ENCODE results near the gene ACO1.

DNA sequence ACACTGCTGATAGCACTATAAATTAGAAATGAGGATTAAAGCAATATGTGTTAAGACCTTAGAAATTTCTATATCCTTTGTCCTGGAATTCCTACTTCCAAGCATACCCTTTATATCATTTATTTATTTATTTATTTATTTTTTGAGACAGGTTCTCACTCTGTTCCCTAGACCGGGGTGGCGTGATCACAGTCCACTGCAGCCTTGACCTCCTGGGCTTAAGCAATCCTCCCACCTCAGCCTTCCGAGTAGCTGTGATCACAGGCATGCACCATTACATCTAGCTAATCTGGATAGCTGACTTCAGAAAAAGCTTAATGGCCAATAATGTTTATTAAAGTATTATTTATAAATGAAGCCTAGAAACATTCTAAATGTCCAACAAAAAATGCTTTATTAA is 27.3 kb downstream of the ACO1 start:
- TF ChIP-seq, protein P1, sequence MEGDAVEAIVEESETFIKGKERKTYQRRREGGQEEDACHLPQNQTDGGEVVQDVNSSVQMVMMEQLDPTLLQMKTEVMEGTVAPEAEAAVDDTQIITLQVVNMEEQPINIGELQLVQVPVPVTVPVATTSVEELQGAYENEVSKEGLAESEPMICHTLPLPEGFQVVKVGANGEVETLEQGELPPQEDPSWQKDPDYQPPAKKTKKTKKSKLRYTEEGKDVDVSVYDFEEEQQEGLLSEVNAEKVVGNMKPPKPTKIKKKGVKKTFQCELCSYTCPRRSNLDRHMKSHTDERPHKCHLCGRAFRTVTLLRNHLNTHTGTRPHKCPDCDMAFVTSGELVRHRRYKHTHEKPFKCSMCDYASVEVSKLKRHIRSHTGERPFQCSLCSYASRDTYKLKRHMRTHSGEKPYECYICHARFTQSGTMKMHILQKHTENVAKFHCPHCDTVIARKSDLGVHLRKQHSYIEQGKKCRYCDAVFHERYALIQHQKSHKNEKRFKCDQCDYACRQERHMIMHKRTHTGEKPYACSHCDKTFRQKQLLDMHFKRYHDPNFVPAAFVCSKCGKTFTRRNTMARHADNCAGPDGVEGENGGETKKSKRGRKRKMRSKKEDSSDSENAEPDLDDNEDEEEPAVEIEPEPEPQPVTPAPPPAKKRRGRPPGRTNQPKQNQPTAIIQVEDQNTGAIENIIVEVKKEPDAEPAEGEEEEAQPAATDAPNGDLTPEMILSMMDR (conservative IDR thresholded peaks at IDR 0.05; ENCODE audit: low read length), result no peak
- TF ChIP-seq EZH2phosphoT487 (IDR thresholded peaks at IDR 0.05; ENCODE audit: borderline replicate concordance, low read depth, low read length), result no peak
